PC-9 (cell line): ENCODE data around the gene UBE2G2. TPM values are rescaled to one million over a fixed set of nuclear protein-coding genes. Genes with fewer than 3 reads are reported as not detected.

Experiments used
- BruUV-seq: library from RNA; stranded (reverse); fragments of 400-500 nt; replicated peaks from 2 replicates; lab custom pipeline; 2021; lab: Mats Ljungman, UMichigan
- CTCF ChIA-PET: fragments of 300-600 bp; sonication (Branson Sonifier 250); formaldehyde crosslinking; loops from one replicate; lab custom pipeline; 2022; ENCODE audit warnings: antibody characterized with exemption; lab: Charles Lee
- POLR2A ChIA-PET: fragments of 300-600 bp; sonication (Branson Sonifier 250); formaldehyde crosslinking; loops from one replicate; lab custom pipeline; 2022; ENCODE audit warnings: antibody characterized with exemption; ENCODE audit not compliant: unreplicated experiment; lab: Charles Lee
- DNase-seq, 2 experiments: peaks; one replicate each; pipeline versions ENCODE4 v3.0.0 to v3.0.0-alpha.2; 2015 to 2022; ENCODE audit warnings: mixed read lengths in 1 of 2
- H2AFZ ChIP-seq: fragments of 200-600 bp; sonication (generic); 2 replicates; pipeline ENCODE4 v1.8.1; 2017; ENCODE audit warnings: antibody characterized with exemption
- H3F3A ChIP-seq: fragments of 200-600 bp; sonication (generic); 2 replicates; pipeline ENCODE4 v1.8.1; 2017; ENCODE audit warnings: antibody characterized with exemption, mild to moderate bottlenecking, low read depth; ENCODE audit not compliant: insufficient read depth
- H3K27ac ChIP-seq: fragments of 200-600 bp; sonication (generic); 2 replicates; pipeline ENCODE4 v1.6.1; 2016; ENCODE audit warnings: mixed run types
- H3K27me3 ChIP-seq: fragments of 200-600 bp; sonication (generic); 2 replicates; pipeline ENCODE4 v1.6.1; 2016; ENCODE audit warnings: low read depth, mixed run types; ENCODE audit not compliant: insufficient read depth
- H3K36me3 ChIP-seq: fragments of 200-600 bp; sonication (generic); 2 replicates; pipeline ENCODE4 v1.6.1; 2016; ENCODE audit warnings: low read depth, mixed run types
- H3K4me1 ChIP-seq: fragments of 200-600 bp; sonication (generic); replicated peaks from 2 replicates; pipeline ENCODE4 v1.6.1; 2016; ENCODE audit warnings: mixed run types; ENCODE audit not compliant: insufficient read depth
- H3K4me2 ChIP-seq: fragments of 200-600 bp; sonication (generic); 2 replicates; pipeline ENCODE4 v1.6.1; 2017; ENCODE audit warnings: mixed run types
- H3K4me3 ChIP-seq: fragments of 200-600 bp; sonication (generic); 2 replicates; pipeline ENCODE4 v1.6.1; 2016; ENCODE audit warnings: mixed run types
- H3K79me2 ChIP-seq: fragments of 200-600 bp; sonication (generic); 2 replicates; pipeline ENCODE4 v1.6.1; 2017; ENCODE audit warnings: low read depth, mixed run types
- H3K9me2 ChIP-seq: fragments of 200-600 bp; sonication (generic); 2 replicates; pipeline ENCODE4 v1.8.1; 2017; ENCODE audit warnings: mild to moderate bottlenecking; ENCODE audit not compliant: insufficient read depth
- H3K9me3 ChIP-seq: fragments of 200-600 bp; sonication (generic); 2 replicates; pipeline ENCODE4 v1.8.1; 2016; ENCODE audit warnings: low read depth; ENCODE audit not compliant: insufficient read depth
- H4K20me1 ChIP-seq: fragments of 200-600 bp; sonication (generic); 2 replicates; pipeline ENCODE4 v1.8.1; 2017; ENCODE audit not compliant: insufficient read depth
- CTCF ChIP-seq: fragments of 200-600 bp; sonication (generic); conservative IDR thresholded peaks from 2 replicates; pipeline ENCODE4 v1.6.1; 2017; ENCODE audit warnings: mixed run types, antibody characterized with exemption, mild to moderate bottlenecking, moderate library complexity
- EZH2 ChIP-seq: fragments of 200-600 bp; sonication (generic); IDR thresholded peaks from 2 replicates; pipeline ENCODE4 v1.8.0; 2017; ENCODE audit warnings: antibody characterized with exemption, low read depth
- intact Hi-C: fragments of 100-400 bp; cut with micrococcal nuclease; formaldehyde crosslinking; loops from one replicate; pipeline ENCODE4 v1.10.0; 2022; ENCODE audit not compliant: unreplicated experiment
- total RNA-seq: library from RNA; stranded (reverse); gene quantifications from 2 replicates; pipeline ENCODE4 v1.2.3, GENCODE V29; 2021

UBE2G2 gene
- total RNA-seq, 1 experiment from 2014 or later = 51.9 TPM

GRCh38 chr21:44823179-44823660 lies 21.6 kb upstream of the UBE2G2 start:
- H4K20me1 ChIP-seq = no peaks in the 10 kb centered on the region
- ChIA-PET CTCF (no interaction called here), POLR2A (no interaction called here)
- no peak overlapping the region for H3K4me2 ChIP-seq
- intact Hi-C loops = no loop called here
- H3K9me2 ChIP-seq = no peaks in the 10 kb centered on the region
- DNase-seq = no peak
- H3K27ac ChIP-seq = no peak overlapping the region
- no TSS peak for BruUV-seq
- H3K79me2 ChIP-seq = no peaks in the 10 kb centered on the region
- no peaks in the 10 kb centered on the region for H3K4me1 ChIP-seq
- no peak overlapping the region for H3K4me3 ChIP-seq
- H2AFZ ChIP-seq = no peak overlapping the region
- H3F3A ChIP-seq = peaks cover 4% of the 10 kb centered on the region; the same call in 1 of the 2 replicates
- TF ChIP-seq EZH2 (no peak), CTCF (no peak)
- no peaks in the 10 kb centered on the region for H3K27me3 ChIP-seq
- H3K36me3 ChIP-seq = no peaks in the 10 kb centered on the region
- no peaks in the 10 kb centered on the region for H3K9me3 ChIP-seq

- Histone ChIP-seq H3F3A (peaks cover 4% of the 10 kb centered on the region; the same call in 1 of the 2 replicates), H3K27ac (no peak overlapping the region), H3K4me3 (no peak overlapping the region), H3K9me3 (no peaks in the 10 kb centered on the region), H2AFZ (no peak overlapping the region), H3K4me2 (no peak overlapping the region), H3K27me3 (no peaks in the 10 kb centered on the region), H3K9me2 (no peaks in the 10 kb centered on the region), H3K4me1 (no peaks in the 10 kb centered on the region), H3K36me3 (no peaks in the 10 kb centered on the region), H3K79me2 (no peaks in the 10 kb centered on the region), H4K20me1 (no peaks in the 10 kb centered on the region)
- POLR2A ChIA-PET = no interaction called here
- no peak for DNase-seq
- intact Hi-C loops = no loop called here
- CTCF ChIA-PET = no interaction called here
- TF ChIP-seq CTCF (no peak), EZH2 (no peak)
- BruUV-seq = no TSS peak
These were observed 21.0 kb upstream of the UBE2G2 start for GRCh38 chr21:44822484-44823178.

- H3K36me3 ChIP-seq = no peaks in the 10 kb centered on the region
- no peak overlapping the region for H3K27ac ChIP-seq
- intact Hi-C loops = no loop called here
- H3K4me3 ChIP-seq = no peak overlapping the region
- no TSS peak for BruUV-seq
- no peaks in the 10 kb centered on the region for H3K9me3 ChIP-seq
- no peak overlapping the region for H2AFZ ChIP-seq
- no peaks in the 10 kb centered on the region; the same call in 1 of the 2 replicates for H3K4me1 ChIP-seq
- H3F3A ChIP-seq = peaks cover 4% of the 10 kb centered on the region; the same call in 1 of the 2 replicates
- TF ChIP-seq CTCF (no peak), EZH2 (no peak)
- peaks cover 6% of the 10 kb centered on the region; the same call in 1 of the 2 replicates for H4K20me1 ChIP-seq
- no peak overlapping the region for H3K4me2 ChIP-seq
- H3K27me3 ChIP-seq = no peaks in the 10 kb centered on the region
- CTCF ChIA-PET = no interaction called here
- no peaks in the 10 kb centered on the region for H3K9me2 ChIP-seq
- H3K79me2 ChIP-seq = peaks cover 14% of the 10 kb centered on the region
- DNase-seq = no peak
- POLR2A ChIA-PET = no interaction called here
These were observed 19.2 kb upstream of the UBE2G2 start for GRCh38 chr21:44820851-44821250.
